WTC11 (cell line): ENCODE measurements around the gene CTXN3. TPM values are rescaled to one million over a fixed set of nuclear protein-coding genes. Genes with fewer than 3 reads are reported as not detected.

Source experiments
- ATAC-seq: fragments of 200-7000 bp; cut with Tn5 transposase; 2 replicates; pipeline ENCODE4 v1.10.0; 2021; ENCODE audit warnings: mild to moderate bottlenecking, moderate library complexity
- CTCF ChIA-PET: fragments of 300-600 bp; sonication (Branson Sonifier 250); formaldehyde crosslinking; loops from one replicate; lab custom pipeline; 2021; ENCODE audit warnings: antibody characterized with exemption; lab: Charles Lee
- POLR2A ChIA-PET: fragments of 350-600 bp; sonication (Branson Sonifier 250); formaldehyde crosslinking; loops from one replicate; lab custom pipeline; 2021; ENCODE audit warnings: antibody characterized with exemption; lab: Charles Lee
- DNase-seq: peaks from one replicate; pipeline ENCODE4 v3.0.0; 2021; ENCODE audit warnings: low spot score
- H3K27ac Mint-ChIP-seq: 2 replicates; pipeline ENCODE4 v1.8.0; 2021; ENCODE audit warnings: mixed read lengths
- H3K27me3 Mint-ChIP-seq: 2 replicates; pipeline ENCODE4 v1.8.0; 2021; ENCODE audit warnings: low read depth, mild to moderate bottlenecking, moderate library complexity, mixed read lengths
- H3K36me3 Mint-ChIP-seq: 2 replicates; pipeline ENCODE4 v1.8.0; 2021; ENCODE audit warnings: mixed read lengths
- H3K4me1 Mint-ChIP-seq: 2 replicates; pipeline ENCODE4 v1.8.0; 2022; ENCODE audit warnings: mixed read lengths
- H3K4me3 Mint-ChIP-seq: 2 replicates; pipeline ENCODE4 v1.8.0; 2021; ENCODE audit warnings: mild to moderate bottlenecking, moderate library complexity, mixed read lengths
- H3K9me3 Mint-ChIP-seq: 2 replicates; pipeline ENCODE4 v1.8.0; 2021; ENCODE audit warnings: mixed read lengths
- ATF1 ChIP-seq: sonication (generic); formaldehyde crosslinking; IDR thresholded peaks from 2 replicates; pipeline ENCODE4 v1.8.1; 2023; ENCODE audit warnings: mild to moderate bottlenecking, moderate library complexity, missing genetic modification reagents
- ATF2 ChIP-seq: sonication (generic); formaldehyde crosslinking; IDR thresholded peaks from 2 replicates; pipeline ENCODE4 v1.8.1; 2022; ENCODE audit warnings: low read depth, missing genetic modification reagents, borderline replicate concordance
- ATF6 ChIP-seq: sonication (generic); formaldehyde crosslinking; IDR thresholded peaks from 2 replicates; pipeline ENCODE4 v1.8.1; 2023; ENCODE audit warnings: mild to moderate bottlenecking, missing genetic modification reagents
- ETV6 ChIP-seq: sonication (generic); formaldehyde crosslinking; IDR thresholded peaks from 2 replicates; pipeline ENCODE4 v1.8.1; 2022; ENCODE audit warnings: mild to moderate bottlenecking, missing genetic modification reagents
- FOXJ3 ChIP-seq: sonication (generic); formaldehyde crosslinking; IDR thresholded peaks from 2 replicates; pipeline ENCODE4 v1.9.0; 2021; ENCODE audit warnings: missing genetic modification reagents, mild to moderate bottlenecking, borderline replicate concordance
- FOXK1 ChIP-seq: sonication (generic); formaldehyde crosslinking; IDR thresholded peaks from 2 replicates; pipeline ENCODE4 v1.8.0; 2022; ENCODE audit warnings: mild to moderate bottlenecking, moderate library complexity, missing genetic modification reagents
- FOXP1 ChIP-seq: sonication (generic); formaldehyde crosslinking; IDR thresholded peaks from 2 replicates; pipeline ENCODE4 v1.8.0; 2022; ENCODE audit warnings: missing genetic modification reagents, mild to moderate bottlenecking, moderate library complexity, borderline replicate concordance
- MYBL2 ChIP-seq: sonication (generic); formaldehyde crosslinking; IDR thresholded peaks from 2 replicates; pipeline ENCODE4 v1.8.1; 2023; ENCODE audit warnings: mild to moderate bottlenecking, moderate library complexity, missing genetic modification reagents
- NR1H2 ChIP-seq: sonication (generic); formaldehyde crosslinking; IDR thresholded peaks from 2 replicates; pipeline ENCODE4 v1.9.0; 2021; ENCODE audit warnings: mild to moderate bottlenecking, moderate library complexity, missing genetic modification reagents
- RELA ChIP-seq: sonication (generic); formaldehyde crosslinking; IDR thresholded peaks from 2 replicates; pipeline ENCODE4 v1.8.1; 2022; ENCODE audit warnings: missing genetic modification reagents, mild to moderate bottlenecking, borderline replicate concordance
- SMAD4 ChIP-seq: sonication (generic); formaldehyde crosslinking; IDR thresholded peaks from 2 replicates; pipeline ENCODE4 v1.8.0; 2022; ENCODE audit warnings: mild to moderate bottlenecking, missing genetic modification reagents
- SP1 ChIP-seq: sonication (generic); formaldehyde crosslinking; conservative IDR thresholded peaks from 2 replicates; pipeline ENCODE4 v1.8.1; 2022; ENCODE audit warnings: missing genetic modification reagents
- TEAD1 ChIP-seq: sonication (generic); formaldehyde crosslinking; IDR thresholded peaks from 2 replicates; pipeline ENCODE4 v1.8.0; 2022; ENCODE audit warnings: mild to moderate bottlenecking, missing genetic modification reagents
- TP53 ChIP-seq: sonication (generic); formaldehyde crosslinking; IDR thresholded peaks from 2 replicates; pipeline ENCODE4 v1.8.1; 2023; ENCODE audit warnings: mild to moderate bottlenecking, missing genetic modification reagents
- USF2 ChIP-seq: sonication (generic); formaldehyde crosslinking; IDR thresholded peaks from 2 replicates; pipeline ENCODE4 v1.8.1; 2023; ENCODE audit warnings: mild to moderate bottlenecking, missing genetic modification reagents, moderate library complexity
- ZBTB21 ChIP-seq: sonication (generic); formaldehyde crosslinking; IDR thresholded peaks from 2 replicates; pipeline ENCODE4 v1.8.1; 2023; ENCODE audit warnings: mild to moderate bottlenecking, missing genetic modification reagents, borderline replicate concordance
- ZNF263 ChIP-seq: sonication (generic); formaldehyde crosslinking; IDR thresholded peaks from 2 replicates; pipeline ENCODE4 v1.8.1; 2022; ENCODE audit warnings: low read depth, mild to moderate bottlenecking, moderate library complexity, missing genetic modification reagents
- ZNF532 ChIP-seq: fragments of 250-450 bp; sonication (Bioruptor Pico); IDR thresholded peaks from 2 replicates; pipeline ENCODE4 v1.9.0; 2021; ENCODE audit warnings: mild to moderate bottlenecking, borderline replicate concordance
- ZSCAN18 ChIP-seq: fragments of 250-450 bp; sonication (Bioruptor Pico); IDR thresholded peaks from 2 replicates; pipeline ENCODE4 v2.1.2; 2022; ENCODE audit warnings: mild to moderate bottlenecking, moderate library complexity
- total RNA-seq: library from RNA; stranded (reverse); gene quantifications from 3 replicates; pipeline ENCODE4 v1.2.3, GENCODE V29; 2021

Gene CTXN3
- total RNA-seq, 1 experiment from 2014 or later = not detected

GRCh38 chr5:127619908-127620479 lies 28.9 kb upstream of the CTXN3 start:
- POLR2A ChIA-PET = no interaction called here
- no peaks in the 10 kb centered on the region for H3K36me3 Mint-ChIP-seq
- peaks cover 5% of the 10 kb centered on the region for H3K9me3 Mint-ChIP-seq
- ATAC-seq (no peak), DNase-seq (no peak)
- H3K27ac Mint-ChIP-seq = no peak overlapping the region
- H3K4me1 Mint-ChIP-seq = peaks cover 11% of the 10 kb centered on the region
- TF ChIP-seq MYBL2 (CRISPR knock-in tag) (no peak), ATF2 (CRISPR knock-in tag) (no peak), ZNF263 (CRISPR knock-in tag) (no peak), FOXK1 (CRISPR knock-in tag) (no peak), ZSCAN18 (CRISPR knock-in tag) (no peak), ZBTB21 (CRISPR knock-in tag) (no peak), FOXJ3 (no peak), ETV6 (CRISPR knock-in tag) (no peak), SP1 (CRISPR knock-in tag) (no peak), RELA (no peak), ATF1 (CRISPR knock-in tag) (no peak), USF2 (CRISPR knock-in tag) (no peak)
- CTCF ChIA-PET = no interaction called here
- H3K27me3 Mint-ChIP-seq = no peaks in the 10 kb centered on the region
- H3K4me3 Mint-ChIP-seq = no peak overlapping the region

- ChIA-PET CTCF (interaction anchor here (1.5 kb wide), 1 partner anchor 14 kb away, joined by 4 read pairs; no protein-coding TSS in a partner anchor), POLR2A (no interaction called here)
- Mint-ChIP-seq H3K4me1 (peaks cover 11% of the 10 kb centered on the region), H3K9me3 (no peaks in the 10 kb centered on the region), H3K27ac (no peak overlapping the region), H3K36me3 (no peaks in the 10 kb centered on the region), H3K27me3 (no peaks in the 10 kb centered on the region), H3K4me3 (no peak overlapping the region)
- DNase-seq (no peak), ATAC-seq (no peak)
- TF ChIP-seq ATF6 (CRISPR knock-in tag) (no peak), TP53 (no peak), RELA (no peak), ATF2 (CRISPR knock-in tag) (no peak), FOXP1 (no peak), ZNF532 (CRISPR knock-in tag) (no peak), SMAD4 (CRISPR knock-in tag) (no peak), TEAD1 (no peak), NR1H2 (CRISPR knock-in tag) (no peak), MYBL2 (CRISPR knock-in tag) (no peak), ETV6 (CRISPR knock-in tag) (no peak)
Measured at GRCh38 chr5:127621601-127622325, 27.1 kb upstream of the CTXN3 start.
